ENCODE measurements around the gene HOXA1.
A peak's percentile ranks its signal among the peaks of the same experiment; 100 is the strongest.

HOXA1 gene

GRCh38 chr7:27124902-27125689, 29.3 kb upstream of the HOXA1 start:
- Histone ChIP-seq H3K23ac (ENCODE audit: low read length in 2 of 2) (no peak overlapping the region), H3K4ac (ENCODE audit: low read depth in 1 of 2, low read length in 2 of 2) (no peak overlapping the region), H3K14ac (ENCODE audit: low read length in 2 of 2) (no peak overlapping the region), H2BK12ac (ENCODE audit: low read length in 2 of 2) (no peak overlapping the region), H2BK5ac (ENCODE audit: low read depth, low read length, poor library complexity, severe bottlenecking) (peak overlapping the region; percentile 19), H2BK15ac (ENCODE audit: low read depth, poor library complexity, severe bottlenecking) (no peak overlapping the region), H3K27ac (ENCODE audit: low read length, poor library complexity, severe bottlenecking) (peak overlapping the region; percentile 99), H4K91ac (ENCODE audit: low read length) (no peak overlapping the region), H3K4me1 (ENCODE audit: control insufficient read depth, insufficient read depth, low read depth, low read length) (peaks cover 18% of the 10 kb centered on the region), H3K9ac (ENCODE audit: low read length) (no peak overlapping the region), H3K36me3 (ENCODE audit: control insufficient read depth in 1 of 2, insufficient read depth in 2 of 2, low read depth in 1 of 2, low read length in 2 of 2) (peaks cover 10 to 46% of the 10 kb centered on the region in 2 experiments), H3K79me1 (replicated peaks; ENCODE audit: low read length, poor library complexity, severe bottlenecking) (no peaks in the 10 kb centered on the region), H2BK120ac (ENCODE audit: low read depth, low read length) (no peak overlapping the region), H4K8ac (ENCODE audit: low read length) (no peak overlapping the region), H3K27me3 (ENCODE audit: control insufficient read depth in 1 of 2, insufficient read depth in 1 of 2, low read length in 2 of 2) (no peaks in the 10 kb centered on the region), H3K9me3 (ENCODE audit: control insufficient read depth, low read length) (no peaks in the 10 kb centered on the region), H3K4me2 (ENCODE audit: low read length, poor library complexity, severe bottlenecking) (peak overlapping the region; percentile 86), H2AK5ac (ENCODE audit: low read length, severe bottlenecking) (peak overlapping the region; percentile 31), H3K4me3 (ENCODE audit: insufficient read depth in 1 of 2, low read depth in 1 of 2, low read length in 2 of 2) (no peak overlapping the region), H2AFZ (ENCODE audit: low read depth, low read length) (no peak overlapping the region), H3K18ac (ENCODE audit: low read depth in 1 of 2, low read length in 2 of 2) (no peak overlapping the region)
- no peak for DNase-seq
- 72% methylated on average over 7 of the region's 8 CpGs for WGBS

DNA sequence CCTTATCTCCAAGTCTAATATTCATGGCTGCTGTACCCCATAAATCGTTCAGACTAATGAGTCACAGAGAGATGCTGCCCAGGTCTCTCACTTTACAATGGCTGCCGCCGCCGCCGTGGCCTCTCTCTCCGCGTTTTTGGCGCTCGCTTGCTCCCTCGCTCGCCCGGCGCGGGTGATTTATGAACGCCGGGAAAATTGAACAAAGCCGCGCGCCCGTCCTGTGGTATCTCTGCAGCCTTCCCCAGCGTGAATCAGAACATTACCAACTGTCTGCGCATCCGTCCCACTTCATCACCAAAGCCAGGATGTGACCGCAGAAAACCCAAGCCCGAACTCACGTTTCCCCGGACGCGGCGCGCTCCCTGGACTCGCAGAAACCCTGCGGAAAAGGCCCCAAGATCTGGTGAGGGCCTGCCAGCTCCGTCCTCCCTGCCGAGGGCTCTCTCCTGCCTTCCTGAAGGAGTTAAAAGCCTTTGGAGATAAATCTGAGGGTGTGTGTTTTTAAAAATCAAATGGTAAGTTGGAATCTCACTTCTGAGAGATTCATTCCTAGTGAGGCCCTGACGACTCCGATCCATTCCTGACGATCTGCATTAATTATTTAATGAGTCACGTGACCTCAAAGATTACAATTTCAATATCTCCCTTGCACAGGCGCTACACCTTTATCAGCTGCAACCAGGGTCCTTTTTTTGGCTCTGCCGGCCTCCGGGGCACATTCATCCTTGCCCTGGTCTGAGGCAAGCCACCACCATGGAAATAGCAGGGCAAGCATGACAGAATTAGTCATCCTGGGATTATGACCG, 28.5 kb upstream of the HOXA1 start:
- H3K23ac ChIP-seq (ENCODE audit: low read length in 2 of 2), result no peak overlapping the region
- no peak overlapping the region for H3K18ac ChIP-seq (ENCODE audit: low read depth in 1 of 2, low read length in 2 of 2)
- H3K4me1 ChIP-seq (ENCODE audit: control insufficient read depth, insufficient read depth, low read depth, low read length), result peaks cover 17% of the 10 kb centered on the region
- H3K9ac ChIP-seq (ENCODE audit: low read length), result peak overlapping the region; percentile 42
- peak overlapping the region; percentile 49 for H2AK5ac ChIP-seq (ENCODE audit: low read length, severe bottlenecking)
- 6% methylated on average over 42 of the region's 43 CpGs for WGBS
- H3K14ac ChIP-seq (ENCODE audit: low read length in 2 of 2), result no peak overlapping the region
- H4K8ac ChIP-seq (ENCODE audit: low read length), result no peak overlapping the region
- peaks cover 10 to 51% of the 10 kb centered on the region in 2 experiments for H3K36me3 ChIP-seq (ENCODE audit: control insufficient read depth in 1 of 2, insufficient read depth in 2 of 2, low read depth in 1 of 2, low read length in 2 of 2)
- H3K4me2 ChIP-seq (ENCODE audit: low read length, poor library complexity, severe bottlenecking), result peak overlapping the region; percentile 86
- H2BK120ac ChIP-seq (ENCODE audit: low read depth, low read length), result no peak overlapping the region
- H3K9me3 ChIP-seq (ENCODE audit: control insufficient read depth, low read length), result no peaks in the 10 kb centered on the region
- no peak overlapping the region for H3K4ac ChIP-seq (ENCODE audit: low read depth in 1 of 2, low read length in 2 of 2)
- no peak overlapping the region for H2BK15ac ChIP-seq (ENCODE audit: low read depth, poor library complexity, severe bottlenecking)
- H3K4me3 ChIP-seq (ENCODE audit: insufficient read depth in 1 of 2, low read depth in 1 of 2, low read length in 2 of 2), result peak overlapping the region in 1 of 2 experiments; percentile 54
- peak overlapping the region; percentile 99 for H3K27ac ChIP-seq (ENCODE audit: low read length, poor library complexity, severe bottlenecking)
- H3K79me1 ChIP-seq (replicated peaks; ENCODE audit: low read length, poor library complexity, severe bottlenecking), result no peaks in the 10 kb centered on the region
- H3K27me3 ChIP-seq (ENCODE audit: control insufficient read depth in 1 of 2, insufficient read depth in 1 of 2, low read length in 2 of 2), result no peaks in the 10 kb centered on the region
- DNase-seq, result peak; percentile 76
- H2BK5ac ChIP-seq (ENCODE audit: low read depth, low read length, poor library complexity, severe bottlenecking), result no peak overlapping the region
- no peak overlapping the region for H2AFZ ChIP-seq (ENCODE audit: low read depth, low read length)
- no peak overlapping the region for H4K91ac ChIP-seq (ENCODE audit: low read length)
- H2BK12ac ChIP-seq (ENCODE audit: low read length in 2 of 2), result no peak overlapping the region

DNA sequence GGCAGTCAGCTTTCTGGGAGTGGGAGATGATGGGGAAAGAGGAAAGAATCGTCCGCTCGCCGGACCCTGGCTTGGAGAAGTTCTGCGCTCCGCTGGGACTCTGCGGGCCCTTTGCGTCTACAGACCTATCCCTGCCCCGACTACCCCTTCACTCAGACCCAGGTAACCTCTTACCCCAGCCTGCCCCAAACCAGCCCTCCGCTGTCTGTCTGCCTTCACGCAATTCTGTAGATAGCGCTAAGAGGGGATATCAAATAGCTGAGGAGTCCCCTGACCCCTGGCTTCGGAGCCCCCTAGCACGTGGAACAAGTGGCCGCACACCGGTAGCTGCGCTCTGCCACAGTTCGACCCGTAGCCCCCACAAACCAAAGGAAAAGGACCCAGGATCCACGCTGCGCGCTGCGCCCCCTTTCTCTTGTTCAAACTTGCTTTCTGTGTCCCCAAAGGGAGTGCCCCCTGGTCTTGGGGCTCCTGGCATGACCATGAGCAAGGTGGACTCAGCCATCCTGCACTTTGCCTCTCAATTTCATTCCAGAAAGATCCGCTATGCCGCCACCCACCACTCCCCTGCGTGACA, 27.8 kb upstream of the HOXA1 start:
- peaks cover 15% of the 10 kb centered on the region for H3K4me1 ChIP-seq (ENCODE audit: control insufficient read depth, insufficient read depth, low read depth, low read length)
- H2BK12ac ChIP-seq (ENCODE audit: low read length in 2 of 2), result peak overlapping the region; percentile 46 to 67
- peak overlapping the region; percentile 22 for H4K91ac ChIP-seq (ENCODE audit: low read length)
- WGBS, result 33% methylated on average over 21 of the region's 26 CpGs
- no peak overlapping the region for H3K14ac ChIP-seq (ENCODE audit: low read length in 2 of 2)
- no peak overlapping the region for H2AFZ ChIP-seq (ENCODE audit: low read depth, low read length)
- H2BK15ac ChIP-seq (ENCODE audit: low read depth, poor library complexity, severe bottlenecking), result no peak overlapping the region
- H3K9me3 ChIP-seq (ENCODE audit: control insufficient read depth, low read length), result no peaks in the 10 kb centered on the region
- peak overlapping the region; percentile 100 for H2AK5ac ChIP-seq (ENCODE audit: low read length, severe bottlenecking)
- H3K4me3 ChIP-seq (ENCODE audit: insufficient read depth in 1 of 2, low read depth in 1 of 2, low read length in 2 of 2), result peak overlapping the region in 1 of 2 experiments; percentile 78
- H2BK120ac ChIP-seq (ENCODE audit: low read depth, low read length), result no peak overlapping the region
- peak overlapping the region in 1 of 2 experiments; percentile 21 for H3K18ac ChIP-seq (ENCODE audit: low read depth in 1 of 2, low read length in 2 of 2)
- peak overlapping the region; percentile 86 for H3K4me2 ChIP-seq (ENCODE audit: low read length, poor library complexity, severe bottlenecking)
- H3K27ac ChIP-seq (ENCODE audit: low read length, poor library complexity, severe bottlenecking), result peak overlapping the region; percentile 99
- no peaks in the 10 kb centered on the region for H3K27me3 ChIP-seq (ENCODE audit: control insufficient read depth in 1 of 2, insufficient read depth in 1 of 2, low read length in 2 of 2)
- H3K79me1 ChIP-seq (replicated peaks; ENCODE audit: low read length, poor library complexity, severe bottlenecking), result no peaks in the 10 kb centered on the region
- no peak for DNase-seq
- H3K36me3 ChIP-seq (ENCODE audit: control insufficient read depth in 1 of 2, insufficient read depth in 2 of 2, low read depth in 1 of 2, low read length in 2 of 2), result peaks cover 10 to 50% of the 10 kb centered on the region in 2 experiments
- no peak overlapping the region for H3K4ac ChIP-seq (ENCODE audit: low read depth in 1 of 2, low read length in 2 of 2)
- no peak overlapping the region for H4K8ac ChIP-seq (ENCODE audit: low read length)
- peak overlapping the region in 1 of 2 experiments; percentile 46 for H3K23ac ChIP-seq (ENCODE audit: low read length in 2 of 2)
- no peak overlapping the region for H3K9ac ChIP-seq (ENCODE audit: low read length)
- H2BK5ac ChIP-seq (ENCODE audit: low read depth, low read length, poor library complexity, severe bottlenecking), result peak overlapping the region; percentile 98
